ENCODE measurements around the gene YEATS4. TPM values are rescaled to one million over a fixed set of nuclear protein-coding genes. Genes with fewer than 3 reads are reported as not detected.

The YEATS4 gene
- total and polyA plus RNA-seq, 12 donors = 5.6 to 57.9 (median 16.4) TPM

DNA sequence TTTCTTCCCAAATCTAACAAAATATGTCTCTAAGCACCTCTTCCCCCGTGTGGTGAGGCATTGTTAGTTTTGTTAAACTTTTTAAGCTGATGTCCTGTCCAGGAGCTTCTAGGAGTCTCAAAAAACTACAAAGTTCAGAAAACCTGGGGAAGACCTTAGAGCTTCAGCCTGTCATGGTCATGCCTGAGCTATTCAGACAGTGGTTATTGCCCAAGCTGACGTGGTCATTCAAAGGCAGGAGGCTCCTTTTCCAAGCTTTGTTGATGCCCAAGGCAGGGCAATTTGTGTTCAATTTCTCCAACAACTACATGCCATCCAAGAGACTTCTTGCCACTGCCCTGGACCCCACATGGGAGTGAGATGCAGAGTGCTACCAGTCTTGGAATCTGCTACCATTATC lies 17.1 kb upstream of the YEATS4 start:
- no peak for DNase-seq
- no peaks in the 10 kb centered on the region for H3K9me3 ChIP-seq (replicated peaks in 1 of 3)
- H3K27me3 ChIP-seq = no peaks in the 10 kb centered on the region
- no peak overlapping the region for H3K27ac ChIP-seq
- no peak for TF ChIP-seq POLR2A (IDR thresholded peaks at IDR 0.05)
- TF ChIP-seq, protein P1, sequence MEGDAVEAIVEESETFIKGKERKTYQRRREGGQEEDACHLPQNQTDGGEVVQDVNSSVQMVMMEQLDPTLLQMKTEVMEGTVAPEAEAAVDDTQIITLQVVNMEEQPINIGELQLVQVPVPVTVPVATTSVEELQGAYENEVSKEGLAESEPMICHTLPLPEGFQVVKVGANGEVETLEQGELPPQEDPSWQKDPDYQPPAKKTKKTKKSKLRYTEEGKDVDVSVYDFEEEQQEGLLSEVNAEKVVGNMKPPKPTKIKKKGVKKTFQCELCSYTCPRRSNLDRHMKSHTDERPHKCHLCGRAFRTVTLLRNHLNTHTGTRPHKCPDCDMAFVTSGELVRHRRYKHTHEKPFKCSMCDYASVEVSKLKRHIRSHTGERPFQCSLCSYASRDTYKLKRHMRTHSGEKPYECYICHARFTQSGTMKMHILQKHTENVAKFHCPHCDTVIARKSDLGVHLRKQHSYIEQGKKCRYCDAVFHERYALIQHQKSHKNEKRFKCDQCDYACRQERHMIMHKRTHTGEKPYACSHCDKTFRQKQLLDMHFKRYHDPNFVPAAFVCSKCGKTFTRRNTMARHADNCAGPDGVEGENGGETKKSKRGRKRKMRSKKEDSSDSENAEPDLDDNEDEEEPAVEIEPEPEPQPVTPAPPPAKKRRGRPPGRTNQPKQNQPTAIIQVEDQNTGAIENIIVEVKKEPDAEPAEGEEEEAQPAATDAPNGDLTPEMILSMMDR (IDR thresholded peaks at IDR 0.05) = no peak
- WGBS, 4 donors = 65 to 75% (median 74%) methylated on average over 2 of the region's 2 CpGs
- peaks cover 0 to 7% of the 10 kb centered on the region in 2 donors for H3K4me1 ChIP-seq (replicated peaks in 1 of 2)
- H3K36me3 ChIP-seq (replicated peaks in 1 of 2) = no peaks in the 10 kb centered on the region
- H3K4me3 ChIP-seq = no peak overlapping the region
- intact Hi-C loops (cut with DNase I) = no loop called here

DNA sequence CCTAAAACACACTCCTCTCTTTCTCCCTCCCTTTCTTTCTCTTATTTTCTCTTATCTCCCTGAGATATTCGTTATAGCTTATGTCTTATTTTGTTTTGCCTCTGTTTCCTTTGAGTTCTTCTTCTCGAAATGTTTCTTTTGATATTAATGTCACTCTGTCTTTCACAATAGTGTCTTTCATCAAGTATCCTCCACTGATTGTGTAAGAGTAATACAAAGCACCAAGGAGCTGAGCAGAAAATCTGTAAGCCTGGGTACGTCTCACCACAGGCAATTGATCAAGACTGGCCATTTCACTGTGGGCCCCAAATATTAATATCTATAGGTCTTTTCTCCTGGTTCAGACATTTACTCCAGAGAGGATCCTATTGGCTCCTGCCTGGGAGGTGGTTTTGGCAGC lies 16.2 kb upstream of the YEATS4 start:
- Histone ChIP-seq H3K4me3 (no peak overlapping the region), H3K27ac (no peak overlapping the region), H3K36me3 (replicated peaks in 1 of 2) (no peaks in the 10 kb centered on the region), H3K27me3 (no peaks in the 10 kb centered on the region), H3K4me1 (replicated peaks in 1 of 2) (peaks cover 0 to 7% of the 10 kb centered on the region in 2 donors), H3K9me3 (replicated peaks in 1 of 3) (no peaks in the 10 kb centered on the region)
- no peak for DNase-seq
- intact Hi-C loops (cut with DNase I) = no loop called here
- TF ChIP-seq POLR2A (IDR thresholded peaks at IDR 0.05) = no peak
- 63 to 66% (median 65%) methylated on average over 3 of the region's 3 CpGs for WGBS, 4 donors

DNA sequence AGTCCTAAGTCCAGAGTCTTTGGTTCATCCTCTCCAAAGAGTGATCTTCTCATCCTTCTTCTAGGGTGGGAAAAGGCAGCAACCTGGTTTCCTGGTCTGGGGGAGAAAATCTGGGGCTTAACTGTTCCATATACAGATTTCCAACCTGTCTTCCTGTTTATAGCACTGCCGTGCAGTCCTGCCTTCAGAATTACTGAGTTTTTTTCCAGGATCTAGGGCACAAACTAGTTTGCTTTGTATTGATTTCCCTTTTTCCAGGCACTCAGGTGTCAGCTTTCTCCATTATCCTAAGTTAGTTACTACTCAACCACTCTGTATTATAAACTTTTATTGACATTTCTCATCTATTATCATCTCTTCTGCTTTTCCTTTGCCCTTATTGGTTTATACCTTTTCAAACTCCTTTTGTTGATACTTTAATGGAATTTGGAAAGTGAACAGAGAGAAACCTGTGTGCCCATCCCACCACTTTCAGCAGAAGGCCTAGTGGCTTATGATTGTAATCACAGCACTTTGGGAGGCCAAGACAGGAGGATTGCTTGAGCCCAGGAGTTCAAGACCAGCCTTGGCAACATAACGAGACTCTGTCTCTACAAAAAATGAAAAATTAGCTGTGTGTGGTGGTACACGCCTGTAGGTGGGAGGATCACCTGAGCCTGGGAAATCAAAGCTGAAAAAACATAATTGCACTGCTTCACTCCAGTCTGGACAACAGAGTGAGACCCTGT lies 15.5 kb upstream of the YEATS4 start:
- TF ChIP-seq POLR2A (IDR thresholded peaks at IDR 0.05) = no peak
- TF ChIP-seq, protein P1 (IDR thresholded peaks at IDR 0.05) = no peak
- intact Hi-C loops (cut with DNase I) = no loop called here
- H3K4me3 ChIP-seq = no peak overlapping the region
- DNase-seq = no peak
- 49 to 70% (median 63%) methylated on average over 3 of the region's 3 CpGs for WGBS, 4 donors
- no peak overlapping the region for H3K27ac ChIP-seq
- H3K36me3 ChIP-seq (replicated peaks in 1 of 2) = no peaks in the 10 kb centered on the region
- no peaks in the 10 kb centered on the region for H3K9me3 ChIP-seq (replicated peaks in 1 of 3)
- H3K4me1 ChIP-seq (replicated peaks in 1 of 2) = peaks cover 0 to 7% of the 10 kb centered on the region in 2 donors
- H3K27me3 ChIP-seq = no peaks in the 10 kb centered on the region

DNA sequence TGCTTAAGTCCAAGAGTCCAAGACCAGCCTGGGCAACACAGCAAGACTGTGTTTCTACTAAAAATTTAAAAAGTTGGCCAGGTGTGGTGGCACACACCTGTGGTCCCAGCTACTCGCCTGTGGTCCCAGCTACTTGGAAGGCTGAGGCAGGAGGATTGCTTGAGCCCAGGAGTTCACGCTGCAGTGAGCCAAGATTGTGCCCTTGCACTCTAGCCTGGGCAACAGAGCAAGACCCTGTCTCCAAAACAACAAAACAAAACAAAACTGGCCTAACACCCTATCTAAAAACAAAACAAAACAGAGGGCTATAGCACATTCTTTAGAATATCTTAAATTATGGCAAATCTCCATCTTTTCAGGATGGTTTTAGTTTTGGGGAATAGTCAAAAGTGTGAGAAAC lies 14.5 kb upstream of the YEATS4 start:
- Histone ChIP-seq H3K4me1 (replicated peaks in 1 of 2) (peaks cover 0 to 7% of the 10 kb centered on the region in 2 donors), H3K4me3 (no peak overlapping the region), H3K27me3 (no peaks in the 10 kb centered on the region), H3K27ac (no peak overlapping the region), H3K36me3 (replicated peaks in 1 of 2) (no peaks in the 10 kb centered on the region), H3K9me3 (replicated peaks in 1 of 3) (no peaks in the 10 kb centered on the region)
- TF ChIP-seq, protein P1 (IDR thresholded peaks at IDR 0.05) = no peak
- no peak for TF ChIP-seq POLR2A (IDR thresholded peaks at IDR 0.05)
- no peak for DNase-seq
- intact Hi-C loops (cut with DNase I) = no loop called here
- WGBS, 4 donors = 83 to 97% (median 92%) methylated on average over 2 of the region's 2 CpGs

DNA sequence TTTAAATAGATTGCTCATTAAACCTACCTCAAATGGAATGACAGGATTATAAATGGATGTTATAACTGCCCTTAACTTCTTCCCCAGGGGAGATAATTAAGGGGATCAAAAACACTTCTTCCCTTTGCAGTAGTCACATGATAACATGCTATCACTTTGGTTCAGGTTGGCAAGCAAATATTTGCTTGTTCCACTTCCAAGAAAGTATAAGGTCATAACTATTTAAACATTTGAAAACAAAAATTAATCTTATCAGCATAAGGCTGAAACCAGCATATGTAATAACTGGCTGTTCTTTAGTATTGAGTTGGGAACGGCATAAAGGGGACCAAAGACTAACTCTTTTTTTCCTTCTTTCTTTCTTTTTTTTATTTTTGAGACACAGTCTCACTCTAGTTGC lies 13.8 kb upstream of the YEATS4 start:
- Histone ChIP-seq H3K4me1 (replicated peaks in 1 of 2) (peaks cover 0 to 7% of the 10 kb centered on the region in 2 donors), H3K36me3 (replicated peaks in 1 of 2) (no peaks in the 10 kb centered on the region), H3K4me3 (no peak overlapping the region), H3K27ac (no peak overlapping the region), H3K9me3 (replicated peaks in 1 of 3) (no peaks in the 10 kb centered on the region), H3K27me3 (no peaks in the 10 kb centered on the region)
- no peak for TF ChIP-seq POLR2A (IDR thresholded peaks at IDR 0.05)
- TF ChIP-seq, protein P1 (IDR thresholded peaks at IDR 0.05) = no peak
- WGBS, 4 donors = 53 to 81% (median 69%) methylated on average over 1 of the region's 1 CpG
- no peak for DNase-seq
- intact Hi-C loops (cut with DNase I) = no loop called here
